ENCODE measurements around the gene PALLD. TPM values are rescaled to one million over a fixed set of nuclear protein-coding genes. Genes with fewer than 3 reads are reported as not detected.

The PALLD gene
- total RNA-seq, 6 experiments from 2014 or later = 7.7 to 81.6 (median 24.8) TPM

DNA sequence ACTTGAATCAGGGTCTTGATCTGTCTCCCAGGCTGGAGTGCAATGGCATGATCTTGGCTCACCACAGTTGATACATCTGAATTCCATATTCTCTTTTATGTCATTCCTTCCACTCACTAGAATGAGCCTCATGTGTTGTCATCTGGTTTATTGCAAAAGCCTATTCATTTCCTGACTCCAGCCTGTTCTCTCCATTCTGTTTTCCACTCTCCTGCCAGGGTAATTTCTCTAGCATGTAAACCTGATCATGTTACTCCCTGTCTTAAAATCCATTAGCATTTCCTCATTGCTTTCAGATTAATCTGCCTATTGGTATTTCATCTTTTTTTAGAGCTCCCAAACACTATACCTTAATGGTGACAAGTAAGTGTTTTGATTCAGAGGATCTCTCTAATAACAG, 12.2 kb upstream of the PALLD start:
- no peaks in the 10 kb centered on the region for H3K36me3 ChIP-seq
- H3K27ac ChIP-seq = no peak overlapping the region
- peaks cover 0 to 6% (median 0%) of the 10 kb centered on the region in 4 donors for H3K4me1 ChIP-seq
- DNase-seq (no peak), ATAC-seq (no peak)
- no peak for TF ChIP-seq POLR2A (IDR thresholded peaks at IDR 0.05)
- no peak for TF ChIP-seq CTCF (IDR thresholded peaks at IDR 0.05)
- intact Hi-C loops (cut with DNase I) = no loop called here
- no peaks in the 10 kb centered on the region for H3K27me3 ChIP-seq
- H3K9me3 ChIP-seq = no peaks in the 10 kb centered on the region
- no peak overlapping the region for H3K4me3 ChIP-seq

DNA sequence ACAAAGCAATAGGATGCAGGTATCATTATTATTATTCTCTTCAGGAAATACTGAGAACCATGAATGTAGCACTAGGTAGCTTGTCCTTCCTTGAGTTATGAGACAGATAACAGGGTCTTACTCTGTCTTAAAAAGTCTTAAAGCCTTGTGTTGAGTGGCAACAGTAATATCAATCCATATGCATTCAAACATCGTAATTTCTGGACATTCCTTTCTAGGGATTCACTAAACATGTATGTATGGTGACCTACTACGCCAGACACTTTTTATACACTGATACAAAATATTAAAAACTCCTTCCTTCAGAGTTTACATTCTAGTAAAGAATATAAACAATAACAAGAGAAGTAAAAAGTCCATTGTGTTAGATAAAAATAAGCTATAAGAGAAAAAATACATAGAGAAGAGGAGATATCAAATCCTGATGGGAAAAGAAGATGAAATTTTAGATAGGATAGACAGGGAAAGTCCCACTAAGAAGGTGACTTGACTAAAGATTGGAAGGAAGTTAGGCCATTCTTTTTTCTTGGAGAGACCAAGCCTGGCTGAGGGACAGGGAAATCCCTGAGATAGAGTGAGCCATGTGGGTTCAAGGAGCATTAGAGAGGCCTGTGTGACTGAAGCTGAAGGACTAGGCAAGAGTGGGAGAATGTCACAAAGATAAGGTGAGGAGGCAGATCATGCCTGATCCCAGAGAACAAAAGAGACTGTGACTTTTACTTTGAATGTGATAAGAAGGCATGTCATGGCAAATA, 11.5 kb upstream of the PALLD start:
- 91% methylated on average over 2 of the region's 2 CpGs for WGBS (ENCODE audit: insufficient coverage, low coverage, low lambda C conversion rate, missing lambda C conversion rate)
- no peak for ATAC-seq
- TF ChIP-seq POLR2A (IDR thresholded peaks at IDR 0.05) = no peak
- no peak for TF ChIP-seq CTCF (IDR thresholded peaks at IDR 0.05)
- H3K27me3 ChIP-seq = no peaks in the 10 kb centered on the region
- intact Hi-C loops (cut with DNase I) = no loop called here
- no peak overlapping the region for H3K4me3 ChIP-seq
- peaks cover 0 to 8% (median 0%) of the 10 kb centered on the region in 4 donors for H3K4me1 ChIP-seq
- H3K36me3 ChIP-seq = no peaks in the 10 kb centered on the region
- no peaks in the 10 kb centered on the region for H3K9me3 ChIP-seq
- no peak for DNase-seq
- no peak overlapping the region for H3K27ac ChIP-seq

- no peak overlapping the region for H3K4me3 ChIP-seq
- TF ChIP-seq CTCF (IDR thresholded peaks at IDR 0.05) (no peak), POLR2A (IDR thresholded peaks at IDR 0.05) (no peak)
- intact Hi-C loops (cut with DNase I) = no loop called here
- H3K27ac ChIP-seq = no peak overlapping the region
- peaks cover 0 to 3% (median 0%) of the 10 kb centered on the region in 4 donors for H3K4me1 ChIP-seq
- WGBS (ENCODE audit: insufficient coverage, low coverage, low lambda C conversion rate, missing lambda C conversion rate) = 100% methylated on average over 1 of the region's 1 CpG
- DNase-seq = no peak
- H3K27me3 ChIP-seq = no peaks in the 10 kb centered on the region
- H3K36me3 ChIP-seq = no peaks in the 10 kb centered on the region
- no peaks in the 10 kb centered on the region for H3K9me3 ChIP-seq
- peak in 2 of 4 donors; percentile 5 to 63 for ATAC-seq
These were observed 10.0 kb upstream of the PALLD start for GRCh38 chr4:168486912-168487281.

DNA sequence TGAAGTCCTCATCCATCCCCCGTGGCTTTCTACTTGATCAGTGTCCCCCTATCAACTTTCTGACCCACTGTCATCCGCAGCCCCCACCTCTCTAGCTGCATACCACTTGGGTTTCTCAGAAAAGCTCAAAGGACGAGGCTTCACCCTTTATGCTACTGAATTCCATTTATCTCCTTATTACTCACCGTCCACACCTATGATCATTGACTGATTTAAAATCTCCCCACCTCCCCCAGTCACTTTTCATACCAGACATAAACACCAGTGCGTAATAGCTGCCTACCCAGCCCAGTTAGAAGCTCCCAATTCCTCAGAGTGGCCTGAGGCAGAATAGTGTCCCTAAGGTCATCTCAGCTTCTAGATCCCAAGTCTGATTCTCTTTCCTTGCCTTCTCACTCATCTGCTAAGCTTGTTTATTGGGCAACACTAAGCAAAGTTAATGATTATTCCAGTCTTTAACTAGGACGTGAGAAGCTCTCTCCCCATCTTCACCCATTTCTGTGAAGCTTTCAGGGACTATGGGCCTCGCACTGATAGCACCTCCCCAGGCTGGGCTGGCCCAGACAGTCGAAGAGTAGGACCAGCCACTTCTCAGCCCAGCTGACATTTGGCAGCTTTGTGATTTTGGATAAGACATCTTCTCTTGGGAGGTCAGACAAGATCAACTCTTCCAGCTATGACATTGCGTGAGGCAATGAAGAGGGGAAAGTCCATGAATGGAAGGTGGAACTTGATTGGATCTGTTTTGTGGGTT, 9.4 kb upstream of the PALLD start:
- ATAC-seq = peak; percentile 61 to 90 (median 83)
- Histone ChIP-seq H3K27ac (peak overlapping the region in 1 of 3 donors; percentile 31), H3K4me1 (peaks cover 0 to 3% (median 0%) of the 10 kb centered on the region in 4 donors), H3K4me3 (no peak overlapping the region), H3K36me3 (no peaks in the 10 kb centered on the region), H3K9me3 (no peaks in the 10 kb centered on the region), H3K27me3 (no peaks in the 10 kb centered on the region)
- intact Hi-C loops (cut with DNase I) = no loop called here
- no peak for TF ChIP-seq CTCF (IDR thresholded peaks at IDR 0.05)
- TF ChIP-seq POLR2A (IDR thresholded peaks at IDR 0.05) = no peak
- WGBS (ENCODE audit: insufficient coverage, low coverage, low lambda C conversion rate, missing lambda C conversion rate) = 54% methylated on average over 8 of the region's 9 CpGs
- DNase-seq = no peak

Data from right lobe of liver (tissue), 6 donors.